ENCODE measurements around the gene CLCN7.
A peak's percentile ranks its signal among the peaks of the same experiment; 100 is the strongest.

CLCN7 gene

DNA sequence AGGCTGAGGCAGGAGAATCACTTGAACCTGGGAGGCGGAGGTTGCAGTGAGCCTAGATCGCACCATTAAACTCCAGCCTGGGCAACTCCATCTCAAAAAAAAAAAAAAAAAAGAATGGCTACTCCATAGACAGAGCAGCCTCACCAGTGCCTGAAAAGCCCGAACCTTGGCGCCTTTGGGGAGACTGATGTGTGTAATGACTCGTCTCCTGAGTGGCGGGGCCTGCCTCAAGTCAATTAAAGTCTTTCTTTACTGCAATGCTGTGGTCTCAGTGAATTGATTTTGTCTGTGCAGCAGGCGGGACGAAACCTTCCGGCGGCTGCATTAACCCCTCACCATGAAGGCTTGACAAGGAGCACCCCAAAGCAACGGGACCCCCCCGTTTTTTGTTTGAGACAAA lies 50.8 kb downstream of the CLCN7 start:
- no peak for TF ChIP-seq REST (IDR thresholded peaks at IDR 0.05; ENCODE audit: low read depth)
- no peak for TF ChIP-seq RAD21 (IDR thresholded peaks at IDR 0.05; ENCODE audit: low read depth)
- TF ChIP-seq CREB1 (IDR thresholded peaks at IDR 0.05; ENCODE audit: low read depth) = no peak
- no peak for TF ChIP-seq EGR1 (IDR thresholded peaks at IDR 0.05)
- no peak for TF ChIP-seq TAF1 (IDR thresholded peaks at IDR 0.05; ENCODE audit: low read depth)
- TF ChIP-seq NFIC (IDR thresholded peaks at IDR 0.05) = no peak
- TF ChIP-seq EP300 (IDR thresholded peaks at IDR 0.05; ENCODE audit: borderline replicate concordance) = no peak
- TF ChIP-seq MAX (IDR thresholded peaks at IDR 0.05) = no peak
- TF ChIP-seq CEBPB (IDR thresholded peaks at IDR 0.05) = no peak
- TF ChIP-seq ZBTB7A (IDR thresholded peaks at IDR 0.05; ENCODE audit: low read depth) = no peak
- TF ChIP-seq YY1 (IDR thresholded peaks at IDR 0.05; ENCODE audit: low read depth) = no peak
- no peak for TF ChIP-seq TEAD4 (IDR thresholded peaks at IDR 0.05)

DNA sequence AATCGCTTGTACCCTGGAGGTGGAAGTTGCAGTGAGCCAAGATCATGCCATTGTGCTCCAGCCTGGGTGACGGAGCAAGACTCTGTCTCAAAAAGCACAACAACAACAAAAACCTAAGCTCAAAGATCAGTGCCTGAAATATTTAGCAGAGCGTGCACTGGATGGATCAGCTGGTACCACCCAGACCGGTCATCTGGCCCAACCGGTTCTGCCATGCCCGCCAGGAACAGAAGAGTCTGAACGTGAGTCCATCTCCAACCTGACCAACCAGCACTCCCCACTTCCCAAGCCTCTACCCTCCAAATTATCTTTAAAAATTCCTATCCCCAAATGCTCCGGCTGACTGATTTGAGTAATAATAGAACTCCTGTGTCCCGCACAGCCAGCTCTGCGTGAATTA lies 52.8 kb downstream of the CLCN7 start:
- TF ChIP-seq EP300 (IDR thresholded peaks at IDR 0.05; ENCODE audit: borderline replicate concordance) = no peak
- no peak for TF ChIP-seq CEBPB (IDR thresholded peaks at IDR 0.05)
- no peak for TF ChIP-seq NFIC (IDR thresholded peaks at IDR 0.05)
- no peak for TF ChIP-seq RAD21 (IDR thresholded peaks at IDR 0.05; ENCODE audit: low read depth)
- no peak for TF ChIP-seq ZBTB7A (IDR thresholded peaks at IDR 0.05; ENCODE audit: low read depth)
- no peak for TF ChIP-seq TEAD4 (IDR thresholded peaks at IDR 0.05)
- no peak for TF ChIP-seq REST (IDR thresholded peaks at IDR 0.05; ENCODE audit: low read depth)
- TF ChIP-seq CREB1 (IDR thresholded peaks at IDR 0.05; ENCODE audit: low read depth) = no peak
- TF ChIP-seq FOXM1 (IDR thresholded peaks at IDR 0.05; ENCODE audit: borderline replicate concordance, low read depth) = no peak
- TF ChIP-seq TCF12 (IDR thresholded peaks at IDR 0.05; ENCODE audit: low read depth) = no peak
- no peak for TF ChIP-seq USF1 (IDR thresholded peaks at IDR 0.05)
- no peak for TF ChIP-seq TAF1 (IDR thresholded peaks at IDR 0.05; ENCODE audit: low read depth)
- TF ChIP-seq MAX (IDR thresholded peaks at IDR 0.05) = no peak
- no peak for TF ChIP-seq EGR1 (IDR thresholded peaks at IDR 0.05)
- TF ChIP-seq YY1 (IDR thresholded peaks at IDR 0.05; ENCODE audit: low read depth) = no peak

DNA sequence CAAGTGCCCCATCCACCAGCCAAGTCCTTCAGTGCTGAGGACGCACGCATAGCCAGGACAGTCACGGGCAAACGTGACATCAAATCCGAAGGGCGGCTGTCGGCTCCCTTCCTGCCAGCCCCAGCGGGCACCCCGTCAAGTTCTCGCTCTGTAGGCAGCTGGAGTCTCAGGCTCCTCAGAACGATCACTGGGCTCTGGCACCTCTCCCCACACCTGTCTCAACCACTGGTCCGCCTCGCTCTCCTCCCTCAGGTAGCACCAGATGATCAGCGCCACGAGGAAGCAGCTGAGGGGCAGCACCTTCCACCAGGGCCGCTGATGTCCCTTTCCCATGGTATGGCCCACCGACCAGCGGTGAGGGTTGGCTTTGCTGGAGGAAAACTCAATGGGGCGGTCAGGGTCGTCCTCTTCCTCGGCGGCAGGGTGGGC lies 54.7 kb downstream of the CLCN7 start:
- TF ChIP-seq CREB1 (IDR thresholded peaks at IDR 0.05; ENCODE audit: low read depth) = no peak

GRCh38 chr16:1416521-1416941 lies 58.3 kb downstream of the CLCN7 start:
- TF ChIP-seq REST (IDR thresholded peaks at IDR 0.05; ENCODE audit: low read depth) (peak; percentile 38; the same call in 1 of the 2 replicates), USF1 (IDR thresholded peaks at IDR 0.05) (no peak), TCF12 (IDR thresholded peaks at IDR 0.05; ENCODE audit: low read depth) (no peak)

DNA sequence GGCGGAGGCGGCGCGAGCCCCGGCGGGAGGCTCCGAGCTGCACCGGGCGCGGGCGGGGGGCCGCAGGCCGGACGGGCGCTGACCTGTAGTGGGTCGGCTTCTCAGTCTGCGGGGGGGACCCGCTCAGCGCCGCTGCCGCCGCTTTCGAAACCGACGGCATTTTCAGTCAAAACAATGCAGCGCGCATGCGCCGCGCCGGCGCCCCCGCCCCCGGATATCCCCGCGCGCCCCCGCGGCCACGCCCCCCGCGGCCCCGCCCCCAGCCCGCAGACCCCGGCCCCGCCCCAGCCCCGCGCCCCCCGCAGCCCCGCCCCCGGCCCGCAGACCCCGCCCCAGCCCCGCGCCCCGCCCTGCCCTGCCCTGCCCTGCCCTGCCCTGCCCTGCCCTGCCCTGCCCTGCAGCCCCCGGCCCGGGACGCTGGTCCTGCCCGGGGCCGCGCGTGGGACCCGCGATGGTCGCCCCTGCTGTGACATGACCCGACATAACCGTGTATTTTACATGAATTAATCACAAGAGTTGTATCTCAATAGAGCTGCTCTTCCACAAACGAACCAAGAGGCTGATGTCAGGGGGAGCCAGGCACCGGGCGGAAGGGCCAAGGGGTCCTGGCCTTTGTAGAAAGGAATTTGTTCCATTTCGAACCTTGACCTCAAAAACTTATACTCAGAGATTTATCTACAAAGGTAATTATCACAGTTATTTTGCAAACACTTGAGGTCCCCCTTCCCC lies 60.1 kb downstream of the CLCN7 start, which contains the start of gene UNKL:
TSS of gene UNKL (minus strand) at position 173 of the 729 bp plus-strand sequence. CDS start at position 160, 13 bp downstream.
- TF ChIP-seq EP300 (IDR thresholded peaks at IDR 0.05; ENCODE audit: borderline replicate concordance) = no peak
- peak; percentile 52; the same call in 1 of the 2 replicates for TF ChIP-seq EGR1 (IDR thresholded peaks at IDR 0.05)

Data from Ishikawa (cell line).